T-helper 2 cell treated with Interferon-gamma antibody and Interleukin-4, amounts not matched to agents 100 ng/mL and 5 ng/mL, for 36 hours (primary cell): ENCODE results near the gene ZNF823. TPM values are rescaled to one million over a fixed set of nuclear protein-coding genes. Genes with fewer than 3 reads are reported as not detected.
"Not testable (repeated sequence)": the region's sequence is repeated elsewhere in the genome, so short reads cannot be mapped to it uniquely, and the experiment has no call there.

Source experiments
- intact Hi-C: fragments of 100-400 bp; cut with micrococcal nuclease; formaldehyde crosslinking; loops from one replicate; pipeline ENCODE4 v1.15.1; 2023
- total RNA-seq: library from RNA; stranded (reverse); gene quantifications from 2 replicates; pipeline ENCODE4 v1.2.3, GENCODE V29; 2022

ZNF823 gene
- 4.8 and 5.4 TPM in 2 replicates for total RNA-seq

GRCh38 chr19:11738746-11739620 is at the start of gene ZNF823:
Gene ZNF823 (minus strand): TSS chr19:11738946. CDS start chr19:11738819, 127 bp downstream.
- intact Hi-C loops = loop anchor here (1.0 to 5.0 kb wide), 3 partner anchors 28 to 142 kb away; partner anchors contain the start of genes ZNF440 and ZNF627

GRCh38 chr19:11787536-11787935 is 48.8 kb upstream of the ZNF823 start:
- intact Hi-C loops = no loop called here

DNA sequence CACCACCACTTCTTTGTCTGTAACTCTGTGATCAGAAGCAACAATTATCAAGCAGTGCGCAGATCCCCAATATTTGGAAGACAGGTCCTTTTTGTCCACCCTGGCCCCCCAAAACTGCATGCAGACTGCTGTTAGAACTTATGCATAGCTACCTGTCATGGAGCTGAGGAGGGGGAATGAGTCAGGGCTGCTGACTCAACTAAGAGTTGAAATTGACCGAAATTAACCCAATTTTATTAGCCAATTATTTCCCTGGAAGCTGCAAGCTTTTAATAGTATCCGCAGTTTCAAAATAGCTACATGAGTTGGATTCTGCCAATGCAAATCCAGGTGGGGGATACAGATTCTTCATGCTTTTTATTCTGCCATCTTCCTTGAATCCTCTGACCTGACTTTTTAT is 45.6 kb upstream of the ZNF823 start:
- intact Hi-C loops = no loop called here

GRCh38 chr19:11783767-11784166 is 45.0 kb upstream of the ZNF823 start:
- intact Hi-C loops = no loop called here

- intact Hi-C loops = no loop called here
These were observed 42.7 kb upstream of the ZNF823 start for GRCh38 chr19:11781295-11782057.

DNA sequence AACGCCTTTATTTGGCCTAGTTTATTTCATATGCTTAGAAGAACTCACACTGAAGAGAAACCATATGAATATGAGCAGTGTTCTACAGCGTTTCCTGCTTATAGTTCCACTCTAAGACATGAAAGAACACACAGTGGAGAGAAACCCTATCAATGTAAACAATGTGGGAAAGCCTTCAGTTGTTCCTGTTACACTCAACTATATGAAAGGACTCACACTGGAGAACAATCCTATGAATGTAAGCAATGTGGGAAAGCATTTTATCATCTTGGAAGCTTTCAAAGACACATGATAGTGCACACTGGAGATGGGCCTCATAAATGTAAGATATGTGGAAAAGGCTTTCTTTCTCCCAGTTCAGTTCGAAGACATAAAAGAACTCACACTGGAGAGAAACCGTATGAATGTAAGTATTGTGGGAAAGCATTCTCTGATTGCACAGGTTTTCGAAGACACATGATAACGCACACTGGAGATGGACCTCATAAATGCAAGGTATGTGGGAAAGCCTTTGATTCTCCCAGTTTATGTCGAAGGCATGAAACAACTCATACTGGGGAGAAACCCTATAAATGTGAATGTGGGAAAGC is 41.8 kb upstream of the ZNF823 start:
- intact Hi-C loops = no loop called here

GRCh38 chr19:11776669-11777068 is 37.9 kb upstream of the ZNF823 start:
- intact Hi-C loops = not testable (repeated sequence)

DNA sequence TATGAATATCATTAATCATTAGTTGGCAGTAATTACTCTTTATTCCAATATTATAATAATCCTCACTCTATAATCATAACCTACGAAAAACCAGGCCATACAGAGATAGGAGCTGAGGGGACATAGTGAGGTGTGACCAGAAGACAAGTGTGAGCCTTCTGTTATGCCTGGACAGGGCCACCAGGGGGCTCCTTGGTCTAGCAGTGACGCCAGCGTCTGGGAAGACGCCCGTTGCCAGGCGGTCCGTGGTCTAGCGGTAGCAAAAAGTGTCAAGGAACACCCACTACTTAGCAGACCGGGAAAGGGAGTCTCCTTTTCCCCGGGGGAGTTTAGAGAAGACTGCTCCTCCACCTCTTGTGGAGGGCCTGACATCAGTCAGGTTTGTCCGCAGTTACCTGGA is 32.8 kb upstream of the ZNF823 start:
- intact Hi-C loops = not testable (repeated sequence)

GRCh38 chr19:11769995-11770394 is 31.2 kb upstream of the ZNF823 start:
- intact Hi-C loops = no loop called here

DNA sequence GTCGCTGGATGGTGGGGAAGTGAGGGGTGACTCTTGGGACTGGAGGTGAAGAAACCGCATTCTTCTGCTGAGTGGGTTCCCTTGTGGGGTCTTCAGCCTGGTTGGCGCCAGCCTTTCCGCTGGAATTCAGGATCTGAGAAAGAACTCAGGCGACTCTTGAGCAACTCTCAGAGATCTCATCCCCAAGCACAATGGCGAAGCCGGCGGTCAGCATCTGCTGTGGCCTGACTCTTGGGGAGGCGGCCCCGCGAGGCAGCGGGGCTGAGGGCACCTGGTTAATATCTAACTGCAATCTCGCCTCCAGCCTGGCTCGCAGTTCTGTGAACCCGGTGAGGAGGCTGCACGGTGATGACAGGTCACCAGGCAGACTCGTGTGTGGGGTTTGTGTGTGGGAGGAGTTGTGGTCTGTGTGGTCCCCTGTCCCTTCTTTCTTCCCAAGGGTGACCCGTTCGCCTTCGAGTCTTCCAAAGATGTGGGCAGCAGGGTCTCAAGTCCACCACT is 28.9 kb upstream of the ZNF823 start:
- intact Hi-C loops = loop anchor here (1.0 to 2.0 kb wide), 3 partner anchors 28 to 47 kb away; partner anchors contain the start of genes ZNF440 and ZNF491

GRCh38 chr19:11766597-11767591 is 28.1 kb upstream of the ZNF823 start, which contains the start of gene ZNF441:
Gene ZNF441 (plus strand): TSS chr19:11767000. CDS start chr19:11767194, 194 bp downstream.
- intact Hi-C loops = loop anchor here (1.0 to 2.0 kb wide), 3 partner anchors 28 to 48 kb away; partner anchors contain the start of genes ZNF440 and ZNF491

DNA sequence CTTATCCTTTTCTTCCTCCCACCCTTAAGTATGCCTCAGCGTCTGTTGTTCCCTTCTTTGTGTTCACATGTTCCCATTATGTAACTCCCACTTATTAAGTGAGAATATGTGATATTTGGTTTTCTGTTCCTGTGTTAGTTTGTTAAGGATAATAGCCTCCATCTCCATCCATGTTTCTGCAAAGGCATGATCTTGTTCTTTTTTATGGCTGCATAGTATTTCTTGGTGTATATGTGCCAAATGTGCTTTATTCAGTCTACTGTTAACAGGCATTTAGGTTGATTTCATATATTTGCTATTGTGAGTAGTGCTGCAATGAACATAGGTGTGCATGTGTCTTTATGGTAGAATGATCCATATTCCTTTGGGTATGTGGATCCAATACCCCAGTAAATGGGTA is 24.9 kb upstream of the ZNF823 start:
- intact Hi-C loops = no loop called here

DNA sequence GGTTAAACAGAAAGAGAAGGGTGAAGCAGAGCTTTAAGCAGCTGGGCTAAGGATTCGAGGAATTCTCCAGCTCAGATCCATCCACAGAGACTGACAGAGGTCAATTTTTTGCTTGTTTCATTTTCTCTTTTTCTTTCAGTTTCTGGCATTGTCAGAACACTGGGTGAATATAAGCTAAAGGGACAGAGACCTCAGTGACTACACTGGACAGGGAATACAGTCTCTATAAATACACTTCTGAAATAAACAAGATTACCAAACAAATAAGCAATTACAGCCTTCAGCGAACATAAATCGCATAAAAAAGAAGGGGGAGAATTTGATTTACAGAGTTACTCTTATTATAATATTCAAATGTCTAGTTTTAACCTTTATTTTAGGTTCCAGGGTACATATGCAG is 24.4 kb upstream of the ZNF823 start:
- intact Hi-C loops = no loop called here

GRCh38 chr19:11759805-11760204 is 21.1 kb upstream of the ZNF823 start:
- intact Hi-C loops = no loop called here

DNA sequence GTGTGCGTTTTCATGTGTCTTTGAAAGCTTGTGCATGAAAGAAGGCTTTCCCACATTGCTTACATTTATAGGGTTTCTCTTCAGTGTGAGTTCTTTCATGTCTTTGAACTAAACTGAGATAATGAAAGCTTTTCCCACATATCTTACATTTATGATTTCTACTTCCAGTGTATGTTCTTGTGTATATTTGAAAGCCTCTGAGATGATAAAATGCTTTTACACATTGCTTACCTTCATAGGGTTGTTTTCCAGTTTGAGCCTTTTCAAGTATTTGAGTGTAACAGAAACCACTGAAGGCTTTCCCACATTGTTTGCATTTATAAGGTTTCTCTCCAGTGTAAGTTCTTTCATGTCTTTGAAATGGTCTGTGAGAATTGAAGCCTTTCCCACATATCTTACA is 18.2 kb upstream of the ZNF823 start:
- intact Hi-C loops = no loop called here

- intact Hi-C loops = no loop called here
These were observed 15.9 kb upstream of the ZNF823 start for GRCh38 chr19:11754663-11755062.

DNA sequence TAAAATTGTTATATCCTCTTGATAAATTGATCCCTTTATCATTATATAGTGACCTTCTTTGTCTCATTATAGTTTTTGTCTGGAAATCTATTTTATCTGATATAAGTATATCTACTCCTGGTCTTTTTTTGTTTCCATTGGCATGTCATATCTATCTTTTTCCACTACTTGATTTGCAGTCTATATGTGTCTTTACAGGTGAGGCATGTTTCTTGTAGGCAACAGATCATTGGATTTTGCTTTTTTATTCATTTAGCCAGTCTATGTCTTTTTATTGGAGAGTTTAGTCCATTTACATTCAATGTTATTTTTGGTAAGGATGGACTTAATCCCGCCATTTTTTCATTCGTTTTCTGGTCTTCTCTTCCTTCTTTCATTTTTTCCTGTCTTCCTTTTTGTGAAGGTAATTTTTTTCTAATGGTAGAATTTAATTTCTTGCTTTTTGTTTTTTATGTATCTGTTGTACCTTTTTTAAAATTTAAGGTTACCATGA is 13.5 kb upstream of the ZNF823 start:
- intact Hi-C loops = no loop called here

DNA sequence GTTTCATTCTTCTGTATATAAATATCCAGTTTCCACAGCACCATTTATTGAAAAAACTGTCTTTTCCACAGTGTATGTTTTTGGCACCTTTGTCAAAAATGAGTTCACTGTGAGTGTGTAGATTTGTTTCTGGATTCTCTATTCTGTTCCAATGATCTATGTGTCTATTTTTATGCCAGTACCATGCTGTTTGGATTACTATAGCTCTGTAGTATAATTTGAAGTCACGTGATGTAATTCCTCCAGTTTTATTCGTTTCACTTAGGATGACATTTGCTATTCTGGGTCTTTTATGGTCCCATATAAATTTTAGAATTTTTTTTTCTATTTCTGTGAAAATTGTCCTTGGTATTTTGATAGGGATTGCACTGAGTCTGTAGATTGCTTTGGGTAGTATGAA is 11.0 kb upstream of the ZNF823 start:
- intact Hi-C loops = no loop called here

DNA sequence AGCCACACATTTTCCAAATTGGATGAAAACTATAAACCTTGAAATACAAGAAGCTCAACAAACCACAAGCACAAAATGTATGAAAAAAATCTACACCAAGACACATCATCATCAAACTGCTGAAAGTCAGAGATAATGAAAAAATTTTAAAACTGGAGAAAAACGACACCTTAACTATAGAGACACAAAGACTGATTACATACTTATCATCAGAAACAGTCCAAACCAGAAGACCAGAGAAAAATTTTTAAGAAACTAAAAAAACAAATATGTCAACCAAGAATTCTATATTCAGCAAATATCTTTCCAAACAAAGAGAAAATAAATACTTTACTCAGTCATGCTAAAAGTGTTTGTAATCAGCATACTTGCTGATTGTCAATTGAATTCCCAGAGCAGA is 8.5 kb upstream of the ZNF823 start:
- intact Hi-C loops = no loop called here

- intact Hi-C loops = no loop called here
These were observed 7.1 kb upstream of the ZNF823 start for GRCh38 chr19:11745869-11746268.
